Heart left ventricle (tissue), 16 donors: ENCODE data around the gene TASP1. TPM values are rescaled to one million over a fixed set of nuclear protein-coding genes. Genes with fewer than 3 reads are reported as not detected.

Experiments used
- ATAC-seq, 4 donors: fragments of 200-7000 bp; cut with Tn5 transposase; one replicate each; pipeline ENCODE4 v1.9.1; 2020 to 2022; ENCODE audit warnings: moderate library complexity in 4 of 4, mild to moderate bottlenecking in 3 of 4, moderate number of reproducible peaks in 1 of 4
- DNase-seq, 5 donors: peaks; one replicate each; pipeline ENCODE4 v3.0.0-alpha.2; 2020
- H3K27ac ChIP-seq, 12 donors: fragments of 200-600 bp; sonication (generic) in 4 of 12; one replicate each; pipeline versions ENCODE4 v1.5.0 to v1.8.0; 2016 to 2022; ENCODE audit warnings: mild to moderate bottlenecking in 2 of 12
- H3K27me3 ChIP-seq, 9 donors: fragments of 200-600 bp; sonication (generic) in 2 of 9; one replicate each; pipeline versions ENCODE4 v1.5.1 to v1.8.0; 2016 to 2022; ENCODE audit warnings: mild to moderate bottlenecking in 3 of 9
- H3K36me3 ChIP-seq, 9 donors: fragments of 200-600 bp; sonication (generic) in 2 of 9; one replicate each; pipeline versions ENCODE4 v1.5.0 to v1.8.0; 2018 to 2022; ENCODE audit warnings: mild to moderate bottlenecking in 2 of 9
- H3K4me1 ChIP-seq, 12 donors: fragments of 200-600 bp; sonication (generic) in 4 of 12; one replicate each; pipeline versions ENCODE4 v1.5.0 to v1.8.0; 2016 to 2022; ENCODE audit warnings: mild to moderate bottlenecking in 3 of 12
- H3K4me3 ChIP-seq, 12 donors: fragments of 200-600 bp; sonication (generic) in 4 of 12; one replicate each; pipeline versions ENCODE4 v1.5.0 to v1.8.0; 2017 to 2022; ENCODE audit warnings: mild to moderate bottlenecking in 9 of 12, moderate library complexity in 4 of 12
- H3K9me3 ChIP-seq, 12 donors: fragments of 200-600 bp; sonication (generic) in 4 of 12; one replicate each; pipeline versions ENCODE4 v1.5.0 to v1.8.0; 2016 to 2022; ENCODE audit warnings: mild to moderate bottlenecking in 1 of 12
- CTCF ChIP-seq, 12 donors: fragments of 200-600 bp; sonication (generic) in 4 of 12; IDR thresholded peaks; one replicate each; pipeline versions ENCODE4 v1.5.0 to v1.8.0; 2018 to 2022; ENCODE audit warnings: antibody characterized with exemption in 12 of 12, mild to moderate bottlenecking in 5 of 12
- POLR2A ChIP-seq, 2 donors: fragments of 450-650 bp; IDR thresholded peaks; one replicate each; pipeline ENCODE4 v1.6.1; 2017; ENCODE audit warnings: antibody characterized with exemption in 2 of 2, mild to moderate bottlenecking in 2 of 2, moderate library complexity in 2 of 2
- WGBS, 4 donors: extraction: QIAGEN DNeasy Blood & Tissue Kit in 2 of 4; methylation state at CpG; one replicate each; pipeline versions ENCODE4 v1.1.5 to v1.1.7; 2013 to 2018; 5-methylcytosine and 5-hydroxymethylcytosine counted together
- intact Hi-C, 10 donors: fragments of 100-400 bp; cut with DNase I; formaldehyde crosslinking; loops; one replicate each; pipeline versions ENCODE4 v1.11.1 to v1.14.2; 2022
- polyA plus RNA-seq, 2 donors: library from polyadenylated mRNA; stranded (reverse); fragments of 200-250 nt; gene quantifications; one replicate each; pipeline ENCODE4 v1.2.3, GENCODE V29; 2013
- total RNA-seq, 9 donors: library from RNA; depleted of rRNA in 2 of 9; stranded (reverse); fragments of >200 nt in 2 of 9; fragmentation: NEBNext Ultra II Directional in 3 of 9; extraction: Animal tissue kit (Norgen Biotek cat#: 25700) in 3 of 9; gene quantifications; one replicate each; pipeline versions ENCODE4 v1.1.0 to v1.2.4, GENCODE V29; 2016 to 2023
- donor health status: ischemic (EF 13 %, LVEDD 7.1; RV severe dilation, severe dysfunction).
- donor health status: healthy with polysubstance abuse.
- donor health status: DM: no; HTN: yes; CAD: no.
- donor health status: DM: no; HTN: no; CAD: no.
- donor health status: ischemic (EF 25% LVEDD 6.9; RV normal size, moderate dysfunction).
- donor health status: ischemic (EF 25% LVEDD 5.7; RV mildly dilated, moderate dysfunction).
- donor health status: healthy.
- donor health status: DM: yes; HTN: yes; CAD: no.
- donor health status: ischemic (EF 35%, LVEDD 5.7; RV mildly dilated, moderate dysfunction).
- donor health status: nonischemic (EF 11% LVEDD 7.7; RV severe dilation, severe dysfunction).
- donor health status: DM: yes; HTN: yes; CAD: no.
- donor health status: PGD.
- donor health status: ischemic (EF 29% LVEDD 5.4; RV normal size, mild dysfunction).
- donor health status: nonischemic (EF 23%, LVEDD 6.1; RV moderate dilation, normal function).

Gene TASP1
- total and polyA plus RNA-seq, 11 donors: 1.6 to 8.6 (median 5.3) TPM

GRCh38 chr20:13348311-13349234, 290.2 kb downstream of the TASP1 start:
- no peaks in the 10 kb centered on the region for H3K27me3 ChIP-seq
- DNase-seq (no peak), ATAC-seq (no peak)
- no peaks in the 10 kb centered on the region for H3K9me3 ChIP-seq
- H3K36me3 ChIP-seq: no peaks in the 10 kb centered on the region
- no peaks in the 10 kb centered on the region for H3K4me1 ChIP-seq
- H3K27ac ChIP-seq: no peak overlapping the region
- no peak for TF ChIP-seq CTCF (IDR thresholded peaks at IDR 0.05)
- no peak for TF ChIP-seq POLR2A (IDR thresholded peaks at IDR 0.05)
- no peak overlapping the region for H3K4me3 ChIP-seq
- intact Hi-C loops: no loop called here
- 61 to 71% (median 64%) methylated on average over 9 of the region's 9 CpGs for WGBS, 4 donors

GRCh38 chr20:13344671-13345070, 294.1 kb downstream of the TASP1 start:
- DNase-seq: no peak
- no peaks in the 10 kb centered on the region for H3K9me3 ChIP-seq
- TF ChIP-seq POLR2A (IDR thresholded peaks at IDR 0.05): no peak
- TF ChIP-seq CTCF (IDR thresholded peaks at IDR 0.05): no peak
- H3K4me3 ChIP-seq: no peak overlapping the region
- H3K4me1 ChIP-seq: no peaks in the 10 kb centered on the region
- no peaks in the 10 kb centered on the region for H3K36me3 ChIP-seq
- no peak for ATAC-seq
- no peak overlapping the region for H3K27ac ChIP-seq
- H3K27me3 ChIP-seq: no peaks in the 10 kb centered on the region
- intact Hi-C loops: no loop called here
- 84 to 86% (median 85%) methylated on average over 9 of the region's 9 CpGs for WGBS, 4 donors

- Histone ChIP-seq H3K27me3 (no peaks in the 10 kb centered on the region), H3K4me1 (no peaks in the 10 kb centered on the region)
- 81 to 83% (median 81%) methylated on average over 12 of the region's 12 CpGs for WGBS, 4 donors
Measured at GRCh38 chr20:13342469-13343242, 296.1 kb downstream of the TASP1 start.

More at GRCh38 chr20:13342469-13343242, 296.1 kb downstream of the TASP1 start:
- no peak overlapping the region for H3K27ac ChIP-seq
- H3K4me3 ChIP-seq: no peak overlapping the region
- H3K9me3 ChIP-seq: no peaks in the 10 kb centered on the region
- intact Hi-C loops: no loop called here
- DNase-seq: no peak
- ATAC-seq: no peak
- no peaks in the 10 kb centered on the region for H3K36me3 ChIP-seq
- TF ChIP-seq POLR2A (IDR thresholded peaks at IDR 0.05): no peak
- TF ChIP-seq CTCF (IDR thresholded peaks at IDR 0.05): no peak
